ENCODE results near the gene METTL8. TPM values are rescaled to one million over a fixed set of nuclear protein-coding genes. Genes with fewer than 3 reads are reported as not detected.

METTL8 gene
- total and polyA plus RNA-seq, 2 of the 13 experiments (the other 11 are each of a cell fraction or from before 2014, with no cell fraction given) = 18.6 to 68.2 TPM

DNA sequence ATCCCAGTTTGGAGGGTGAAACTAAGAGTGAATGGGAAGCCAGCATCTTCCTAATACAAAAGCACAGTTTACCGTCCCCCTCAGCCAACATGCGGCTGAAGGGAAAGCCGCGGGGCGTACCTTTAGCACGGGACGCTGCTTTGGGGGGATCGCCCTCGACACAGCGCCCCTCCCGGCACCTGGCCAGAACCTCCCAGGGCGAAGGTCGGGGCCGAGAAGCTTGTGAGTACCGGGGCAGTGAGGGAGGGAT, at the start of gene METTL8 (continued):
- TF ChIP-seq, protein P1, sequence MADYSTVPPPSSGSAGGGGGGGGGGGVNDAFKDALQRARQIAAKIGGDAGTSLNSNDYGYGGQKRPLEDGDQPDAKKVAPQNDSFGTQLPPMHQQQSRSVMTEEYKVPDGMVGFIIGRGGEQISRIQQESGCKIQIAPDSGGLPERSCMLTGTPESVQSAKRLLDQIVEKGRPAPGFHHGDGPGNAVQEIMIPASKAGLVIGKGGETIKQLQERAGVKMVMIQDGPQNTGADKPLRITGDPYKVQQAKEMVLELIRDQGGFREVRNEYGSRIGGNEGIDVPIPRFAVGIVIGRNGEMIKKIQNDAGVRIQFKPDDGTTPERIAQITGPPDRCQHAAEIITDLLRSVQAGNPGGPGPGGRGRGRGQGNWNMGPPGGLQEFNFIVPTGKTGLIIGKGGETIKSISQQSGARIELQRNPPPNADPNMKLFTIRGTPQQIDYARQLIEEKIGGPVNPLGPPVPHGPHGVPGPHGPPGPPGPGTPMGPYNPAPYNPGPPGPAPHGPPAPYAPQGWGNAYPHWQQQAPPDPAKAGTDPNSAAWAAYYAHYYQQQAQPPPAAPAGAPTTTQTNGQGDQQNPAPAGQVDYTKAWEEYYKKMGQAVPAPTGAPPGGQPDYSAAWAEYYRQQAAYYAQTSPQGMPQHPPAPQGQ (CRISPR knock-in tag; IDR thresholded peaks at IDR 0.05; ENCODE audit: borderline replicate concordance) = no peak
- TF ChIP-seq HNRNPH1 (optimal IDR thresholded peaks at IDR 0.05; ENCODE audit: low read depth, low read length) = no peak
- TF ChIP-seq ZNF549 (CRISPR knock-in tag; IDR thresholded peaks at IDR 0.05) = peak; percentile 88
- no peak for TF ChIP-seq ZNF83 (CRISPR knock-in tag; IDR thresholded peaks at IDR 0.05; ENCODE audit: borderline replicate concordance)
- TF ChIP-seq TBX3 (IDR thresholded peaks at IDR 0.05; ENCODE audit: borderline replicate concordance) = no peak
- no peak for TF ChIP-seq SYNCRIP (IDR thresholded peaks at IDR 0.05; ENCODE audit: insufficient read depth, low read depth, low read length)
- TF ChIP-seq PAX8 (CRISPR knock-in tag; IDR thresholded peaks at IDR 0.05; ENCODE audit: borderline replicate concordance) = no peak
- peak; percentile 90; the same call in 1 of the 2 replicates for TF ChIP-seq RXRA (CRISPR knock-in tag; IDR thresholded peaks at IDR 0.05)
- no peak for TF ChIP-seq ZNF225 (CRISPR knock-in tag; IDR thresholded peaks at IDR 0.05)
- TF ChIP-seq ZNF20 (CRISPR knock-in tag; IDR thresholded peaks at IDR 0.05) = no peak
- peak; percentile 66; the same call in 1 of the 2 replicates for TF ChIP-seq MEIS2 (CRISPR knock-in tag; IDR thresholded peaks at IDR 0.05)
- no peak for TF ChIP-seq ZNF468 (CRISPR knock-in tag; IDR thresholded peaks at IDR 0.05)
- TF ChIP-seq, protein P2, sequence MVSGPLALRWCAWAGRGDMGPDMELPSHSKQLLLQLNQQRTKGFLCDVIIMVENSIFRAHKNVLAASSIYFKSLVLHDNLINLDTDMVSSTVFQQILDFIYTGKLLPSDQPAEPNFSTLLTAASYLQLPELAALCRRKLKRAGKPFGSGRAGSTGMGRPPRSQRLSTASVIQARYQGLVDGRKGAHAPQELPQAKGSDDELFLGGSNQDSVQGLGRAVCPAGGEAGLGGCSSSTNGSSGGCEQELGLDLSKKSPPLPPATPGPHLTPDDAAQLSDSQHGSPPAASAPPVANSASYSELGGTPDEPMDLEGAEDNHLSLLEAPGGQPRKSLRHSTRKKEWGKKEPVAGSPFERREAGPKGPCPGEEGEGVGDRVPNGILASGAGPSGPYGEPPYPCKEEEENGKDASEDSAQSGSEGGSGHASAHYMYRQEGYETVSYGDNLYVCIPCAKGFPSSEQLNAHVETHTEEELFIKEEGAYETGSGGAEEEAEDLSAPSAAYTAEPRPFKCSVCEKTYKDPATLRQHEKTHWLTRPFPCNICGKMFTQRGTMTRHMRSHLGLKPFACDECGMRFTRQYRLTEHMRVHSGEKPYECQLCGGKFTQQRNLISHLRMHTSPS (CRISPR knock-in tag; IDR thresholded peaks at IDR 0.05; ENCODE audit: low read depth) = no peak; the same call in none of the 2 replicates
- TF ChIP-seq, protein P3, sequence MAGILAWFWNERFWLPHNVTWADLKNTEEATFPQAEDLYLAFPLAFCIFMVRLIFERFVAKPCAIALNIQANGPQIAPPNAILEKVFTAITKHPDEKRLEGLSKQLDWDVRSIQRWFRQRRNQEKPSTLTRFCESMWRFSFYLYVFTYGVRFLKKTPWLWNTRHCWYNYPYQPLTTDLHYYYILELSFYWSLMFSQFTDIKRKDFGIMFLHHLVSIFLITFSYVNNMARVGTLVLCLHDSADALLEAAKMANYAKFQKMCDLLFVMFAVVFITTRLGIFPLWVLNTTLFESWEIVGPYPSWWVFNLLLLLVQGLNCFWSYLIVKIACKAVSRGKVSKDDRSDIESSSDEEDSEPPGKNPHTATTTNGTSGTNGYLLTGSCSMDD (CRISPR knock-in tag; IDR thresholded peaks at IDR 0.05) = no peak
- TF ChIP-seq ZNF460 (CRISPR knock-in tag; IDR thresholded peaks at IDR 0.05; ENCODE audit: borderline replicate concordance) = no peak
- TF ChIP-seq, protein P4, sequence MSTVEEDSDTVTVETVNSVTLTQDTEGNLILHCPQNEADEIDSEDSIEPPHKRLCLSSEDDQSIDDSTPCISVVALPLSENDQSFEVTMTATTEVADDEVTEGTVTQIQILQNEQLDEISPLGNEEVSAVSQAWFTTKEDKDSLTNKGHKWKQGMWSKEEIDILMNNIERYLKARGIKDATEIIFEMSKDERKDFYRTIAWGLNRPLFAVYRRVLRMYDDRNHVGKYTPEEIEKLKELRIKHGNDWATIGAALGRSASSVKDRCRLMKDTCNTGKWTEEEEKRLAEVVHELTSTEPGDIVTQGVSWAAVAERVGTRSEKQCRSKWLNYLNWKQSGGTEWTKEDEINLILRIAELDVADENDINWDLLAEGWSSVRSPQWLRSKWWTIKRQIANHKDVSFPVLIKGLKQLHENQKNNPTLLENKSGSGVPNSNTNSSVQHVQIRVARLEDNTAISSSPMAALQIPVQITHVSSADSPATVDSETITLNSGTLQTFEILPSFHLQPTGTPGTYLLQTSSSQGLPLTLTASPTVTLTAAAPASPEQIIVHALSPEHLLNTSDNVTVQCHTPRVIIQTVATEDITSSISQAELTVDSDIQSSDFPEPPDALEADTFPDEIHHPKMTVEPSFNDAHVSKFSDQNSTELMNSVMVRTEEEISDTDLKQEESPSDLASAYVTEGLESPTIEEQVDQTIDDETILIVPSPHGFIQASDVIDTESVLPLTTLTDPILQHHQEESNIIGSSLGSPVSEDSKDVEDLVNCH (CRISPR knock-in tag; IDR thresholded peaks at IDR 0.05) = no peak
- TF ChIP-seq ZNF749 (CRISPR knock-in tag; IDR thresholded peaks at IDR 0.05; ENCODE audit: borderline replicate concordance) = no peak
- TF ChIP-seq MTF1 (CRISPR knock-in tag; IDR thresholded peaks at IDR 0.05) = no peak; the same call in 1 of the 2 replicates
- peak; percentile 52 for TF ChIP-seq FOXA3 (CRISPR knock-in tag; IDR thresholded peaks at IDR 0.05)

All from HepG2 (cell line).